ENCODE data around the gene SLC38A11. TPM values are rescaled to one million over a fixed set of nuclear protein-coding genes. Genes with fewer than 3 reads are reported as not detected.
A peak's percentile ranks its signal among the peaks of the same experiment; 100 is the strongest.

The SLC38A11 gene
- total and polyA plus RNA-seq, 2 of the 13 experiments (the other 11 are each of a cell fraction or from before 2014, with no cell fraction given): 14.0 to 14.3 TPM

DNA sequence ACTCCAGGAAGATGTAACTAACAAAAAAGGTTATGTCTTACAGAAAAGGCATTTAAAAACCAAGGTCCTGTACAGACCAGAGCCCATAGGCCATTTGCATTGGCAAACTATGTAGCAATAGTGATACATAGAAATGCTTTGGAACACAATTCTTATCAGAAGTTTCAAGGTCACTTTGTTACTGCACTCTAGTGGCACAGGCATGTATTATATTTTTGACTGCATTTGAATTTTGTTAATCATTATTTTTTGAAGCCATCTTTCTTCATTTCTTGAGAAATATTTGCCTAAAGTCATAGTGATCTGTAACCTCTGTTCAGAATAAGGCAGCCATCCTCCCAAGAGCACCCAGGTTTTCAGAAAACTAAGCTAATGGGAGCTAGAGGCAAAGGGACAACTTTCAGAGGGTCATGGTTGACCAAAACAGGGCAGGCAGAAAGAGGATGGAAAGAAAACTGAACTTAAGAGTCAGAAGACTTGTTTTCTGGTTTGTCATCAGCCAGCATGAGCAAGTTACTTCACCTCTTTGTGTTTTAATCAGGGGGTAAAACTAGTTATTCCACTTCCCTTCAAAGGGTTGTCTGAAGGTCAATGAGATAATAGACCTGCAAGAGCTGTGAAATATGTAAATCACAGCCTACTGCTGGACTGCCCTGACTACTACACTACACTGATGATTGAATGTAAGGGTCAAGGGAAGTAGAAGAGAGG, 41.5 kb downstream of the SLC38A11 start (continued):
- peak; percentile 50; the same call in 1 of the 2 replicates for TF ChIP-seq ZNF670 (CRISPR knock-in tag; IDR thresholded peaks at IDR 0.05; ENCODE audit: borderline replicate concordance)
- TF ChIP-seq RELA (CRISPR knock-in tag; IDR thresholded peaks at IDR 0.05): no peak
- TF ChIP-seq ZNF441 (CRISPR knock-in tag; IDR thresholded peaks at IDR 0.05; ENCODE audit: borderline replicate concordance): no peak
- no peak for TF ChIP-seq ZNF562 (CRISPR knock-in tag; IDR thresholded peaks at IDR 0.05; ENCODE audit: borderline replicate concordance)
- TF ChIP-seq ZNF678 (CRISPR knock-in tag; IDR thresholded peaks at IDR 0.05): no peak
- no peak for TF ChIP-seq NFKBIZ (CRISPR knock-in tag; IDR thresholded peaks at IDR 0.05)
- peak; percentile 34; the same call in 1 of the 2 replicates for TF ChIP-seq ZNF281 (CRISPR knock-in tag; IDR thresholded peaks at IDR 0.05; ENCODE audit: borderline replicate concordance)
- no peak for TF ChIP-seq MEIS2 (CRISPR knock-in tag; IDR thresholded peaks at IDR 0.05)
- TF ChIP-seq CSRNP1 (CRISPR knock-in tag; IDR thresholded peaks at IDR 0.05): no peak
- TF ChIP-seq ATF6 (CRISPR knock-in tag; conservative IDR thresholded peaks at IDR 0.05): no peak
- no peak for TF ChIP-seq U2AF2 (IDR thresholded peaks at IDR 0.05; ENCODE audit: low read depth, low read length)
- no peak for TF ChIP-seq NR1H2 (CRISPR knock-in tag; IDR thresholded peaks at IDR 0.05; ENCODE audit: borderline replicate concordance, low read depth)
- TF ChIP-seq ZNF451 (CRISPR knock-in tag; IDR thresholded peaks at IDR 0.05): no peak
- TF ChIP-seq HMGXB4 (CRISPR knock-in tag; IDR thresholded peaks at IDR 0.05; ENCODE audit: borderline replicate concordance in 1 of 2, low read depth in 1 of 2): 0 out of 4 replicates have a peak, but pooled peaks of 1 of the 2 experiments have one; percentile 20
- no peak for TF ChIP-seq RBM39 (IDR thresholded peaks at IDR 0.05; ENCODE audit: low read depth, low read length, poor library complexity, severe bottlenecking)
- no peak for TF ChIP-seq BCLAF1 (IDR thresholded peaks at IDR 0.05)

All from HepG2 (cell line).